ENCODE data around the gene FAAH. TPM values are rescaled to one million over a fixed set of nuclear protein-coding genes. Genes with fewer than 3 reads are reported as not detected.

Gene FAAH
- total RNA-seq, 5 donors from 2014 or later (not counting 1 experiment from before 2014, with no cell fraction given), result 5.9 to 10.4 (median 9.5) TPM

DNA sequence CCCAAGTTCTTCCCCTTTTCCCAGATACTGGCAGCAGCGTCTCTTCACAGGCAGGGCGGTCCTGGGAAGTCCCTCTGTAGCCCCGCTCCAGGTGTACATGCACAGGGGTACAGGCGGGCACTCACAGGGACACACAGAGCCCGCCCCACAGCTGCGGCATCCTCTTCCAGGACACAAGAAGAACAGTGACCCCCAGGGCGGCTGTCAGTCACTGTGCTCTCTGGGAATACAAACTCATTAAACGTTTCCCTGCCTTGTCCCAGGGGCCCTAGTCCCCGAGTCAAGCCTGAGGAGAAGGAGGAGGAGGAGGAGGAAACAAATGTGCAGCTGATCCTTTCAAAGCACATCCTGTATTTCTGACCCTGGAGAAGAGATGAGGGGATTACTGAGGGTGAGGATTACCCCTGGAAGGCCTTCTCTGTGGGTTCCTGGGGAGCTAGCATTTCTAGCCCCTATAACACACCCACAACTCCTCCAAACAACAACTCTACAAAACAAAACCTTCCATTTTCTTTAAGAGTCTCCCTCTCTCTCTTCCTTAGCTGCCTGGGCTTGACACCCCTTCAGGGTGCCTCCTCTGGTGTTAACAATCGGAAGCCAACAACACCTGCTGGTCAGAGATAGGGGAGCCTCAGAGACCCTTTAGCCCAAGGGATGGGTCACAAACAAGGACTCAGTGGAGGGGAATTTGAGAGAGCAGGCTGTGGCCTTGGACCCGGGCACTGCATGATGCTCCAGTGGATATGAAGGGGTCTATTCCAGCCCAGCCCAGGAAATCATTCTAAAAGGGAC, 67.1 kb downstream of the FAAH start:
- Histone ChIP-seq H3K4me3 (ENCODE audit: control insufficient read depth in 1 of 2, extremely low read depth in 1 of 2, low read length in 1 of 2) (no peak overlapping the region), H3K36me3 (ENCODE audit: control insufficient read depth in 2 of 2, extremely low read depth in 1 of 2, insufficient read depth in 1 of 2, low read length in 1 of 2) (no peaks in the 10 kb centered on the region), H3K27ac (ENCODE audit: low read length) (no peak overlapping the region), H3K4me1 (ENCODE audit: control insufficient read depth in 1 of 2, extremely low read depth in 1 of 2, insufficient read depth in 2 of 2, low read length in 2 of 2) (peaks cover 0 to 3% of the 10 kb centered on the region in 2 experiments), H3K27me3 (replicated peaks in 1 of 2; ENCODE audit: control insufficient read depth in 2 of 2, extremely low read depth in 1 of 2, insufficient read depth in 2 of 2, low read length in 1 of 2) (peaks cover 11 to 74% of the 10 kb centered on the region in 2 experiments), H3K9me3 (no peaks in the 10 kb centered on the region)
- 73% methylated on average over 7 of the region's 11 CpGs for WGBS (ENCODE audit: insufficient coverage)
- no peak overlapping the region for H3K4me3 Mint-ChIP-seq
- POLR2A ChIA-PET, result interaction anchor here in 1 of 2 donors (0.6 kb wide), 1 partner anchor 20 kb away, joined by 3 read pairs; no protein-coding TSS in a partner anchor
- DNase-seq (no peak), ATAC-seq (replicated peaks in 1 of 4) (no peak)
- no peaks in the 10 kb centered on the region for H3K36me3 Mint-ChIP-seq
- peaks cover 31 to 43% of the 10 kb centered on the region in 2 donors for H3K27me3 Mint-ChIP-seq
- H3K27ac Mint-ChIP-seq, result no peak overlapping the region
- H3K4me1 Mint-ChIP-seq, result peaks cover 4 to 6% (median 4%) of the 10 kb centered on the region in 3 donors
- CTCF ChIA-PET, result no interaction called here
- H3K9me3 Mint-ChIP-seq, result no peaks in the 10 kb centered on the region

DNA sequence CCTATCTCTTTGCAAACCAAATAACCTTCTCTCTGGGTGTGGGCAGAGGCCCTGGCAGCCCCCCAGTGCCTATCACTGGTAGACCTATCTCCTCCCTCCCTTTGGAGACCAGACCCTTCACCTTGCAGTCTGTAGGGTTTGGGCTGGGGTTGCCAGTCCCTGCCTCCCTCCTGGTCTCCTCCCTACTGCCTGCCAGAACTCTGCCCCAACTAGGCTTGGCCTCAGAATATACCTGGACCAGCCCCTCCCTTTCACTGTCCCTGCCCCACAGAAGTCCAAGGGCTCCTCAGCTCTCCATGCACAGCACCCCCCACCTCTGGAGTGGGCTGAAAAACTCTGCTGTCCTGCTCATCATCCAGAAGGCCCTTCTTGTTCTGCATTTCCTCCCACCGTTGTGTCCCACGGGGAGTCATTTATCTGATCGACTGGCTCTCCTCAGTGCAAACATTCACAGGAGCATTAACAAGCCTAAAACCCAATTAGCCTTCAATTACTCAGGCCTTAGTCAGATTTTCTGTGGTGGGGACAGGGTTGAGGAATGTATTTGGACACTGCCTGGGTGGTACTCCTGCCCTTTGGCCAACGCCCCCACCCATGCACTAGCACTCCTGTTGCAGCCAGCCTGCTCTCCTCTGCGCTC, 67.8 kb downstream of the FAAH start:
- no peaks in the 10 kb centered on the region for H3K9me3 ChIP-seq
- H3K27me3 Mint-ChIP-seq, result peaks cover 33 to 44% of the 10 kb centered on the region in 2 donors
- H3K27ac ChIP-seq (ENCODE audit: low read length), result no peak overlapping the region
- peaks cover 11 to 74% of the 10 kb centered on the region in 2 experiments for H3K27me3 ChIP-seq (replicated peaks in 1 of 2; ENCODE audit: control insufficient read depth in 2 of 2, extremely low read depth in 1 of 2, insufficient read depth in 2 of 2, low read length in 1 of 2)
- peaks cover 2 to 8% of the 10 kb centered on the region in 2 experiments for H3K4me1 ChIP-seq (ENCODE audit: control insufficient read depth in 1 of 2, extremely low read depth in 1 of 2, insufficient read depth in 2 of 2, low read length in 2 of 2)
- 100% methylated on average over 1 of the region's 5 CpGs for WGBS (ENCODE audit: insufficient coverage)
- ATAC-seq (replicated peaks in 1 of 4), result no peak
- no peaks in the 10 kb centered on the region for H3K36me3 ChIP-seq (ENCODE audit: control insufficient read depth in 2 of 2, extremely low read depth in 1 of 2, insufficient read depth in 1 of 2, low read length in 1 of 2)
- H3K4me1 Mint-ChIP-seq, result peaks cover 6 to 8% (median 7%) of the 10 kb centered on the region in 3 donors
- no peak overlapping the region for H3K4me3 ChIP-seq (ENCODE audit: control insufficient read depth in 1 of 2, extremely low read depth in 1 of 2, low read length in 1 of 2)
- ChIA-PET CTCF (no interaction called here), POLR2A (no interaction called here)
- no peaks in the 10 kb centered on the region for H3K36me3 Mint-ChIP-seq
- no peaks in the 10 kb centered on the region for H3K9me3 Mint-ChIP-seq
- DNase-seq, result no peak
- no peak overlapping the region for H3K4me3 Mint-ChIP-seq
- no peak overlapping the region for H3K27ac Mint-ChIP-seq

Other genes starting within 250 kb of the FAAH start
- under 1 TPM in 2 of 5 donors, not detected in 3; 0.53 to 0.54 TPM for gene TSPAN1, start 219.2 kb upstream of the FAAH start, total RNA-seq
- not detected for gene P3R3URF, start 217.8 kb upstream of the FAAH start, total RNA-seq
- 10 to 100 TPM; 38.0 to 49.6 (median 42.2) TPM for gene POMGNT1, start 195.9 kb upstream of the FAAH start, total RNA-seq
- under 1 TPM in 4 of 5 donors, not detected in 1; 0.13 to 0.82 (median 0.23) TPM for gene LURAP1, start 191.0 kb upstream of the FAAH start, total RNA-seq
- gene RAD54L, start 146.6 kb upstream of the FAAH start, total RNA-seq, result 1 to 10 TPM; 1.1 to 2.8 (median 1.8) TPM
- gene LRRC41, start 90.7 kb upstream of the FAAH start, total RNA-seq, result 10 to 100 TPM; 31.4 to 35.3 (median 34.6) TPM
- 100 to 1,000 TPM in 4 of 5 donors, 10 to 100 TPM in 1; 96.3 to 141 (median 127) TPM for gene UQCRH, start 90.6 kb upstream of the FAAH start, total RNA-seq
- gene NSUN4, start 53.5 kb upstream of the FAAH start, total RNA-seq, result 10 to 100 TPM; 24.4 to 29.3 (median 25.0) TPM
- gene DMBX1, start 95.5 kb downstream of the FAAH start, total RNA-seq, result not detected
- under 1 TPM in 1 of 5 donors, not detected in 4; 0.14 TPM for gene KNCN, start 157.3 kb downstream of the FAAH start, total RNA-seq
- gene MKNK1, start 210.0 kb downstream of the FAAH start, total RNA-seq, result 10 to 100 TPM; 41.4 to 54.5 (median 52.7) TPM
- gene MOB3C, start 222.5 kb downstream of the FAAH start, total RNA-seq, result 10 to 100 TPM; 13.2 to 29.6 (median 24.6) TPM